GM12878 (cell line): Measurements from ENCODE around the gene ZWINT. TPM values are rescaled to one million over a fixed set of nuclear protein-coding genes. Genes with fewer than 3 reads are reported as not detected.

Experiments
- ATAC-seq: fragments of 200-7000 bp; cut with Tn5 transposase; 3 replicates; pipeline ENCODE4 v1.9.1; 2020; ENCODE audit warnings: mild to moderate bottlenecking, moderate library complexity
- BruUV-seq: library from RNA; stranded (reverse); fragments of 400-500 nt; replicated peaks from 2 replicates; lab custom pipeline; 2021; lab: Mats Ljungman, UMichigan
- CTCF ChIA-PET: fragments of 300-600 bp; sonication (Branson Sonifier 250); formaldehyde crosslinking; extraction: SDS; loops from one replicate; lab custom pipeline; 2021; ENCODE audit warnings: inconsistent platforms; lab: Yijun Ruan, JAX
- POLR2A ChIA-PET: fragments of 350-600 bp; formaldehyde crosslinking; extraction: SDS; loops from one replicate; lab custom pipeline; 2021; ENCODE audit warnings: inconsistent platforms; lab: Charles Lee
- RAD21 ChIA-PET: fragments of 300-600 bp; sonication (Branson Sonifier 250); formaldehyde crosslinking; loops from one replicate; lab custom pipeline; 2023; ENCODE audit warnings: antibody characterized with exemption; ENCODE audit not compliant: unreplicated experiment; lab: Charles Lee
- SMC1A ChIA-PET: fragments of 300-600 bp; sonication (Branson Sonifier 250); formaldehyde crosslinking; loops from one replicate; lab custom pipeline; 2023; ENCODE audit not compliant: unreplicated experiment, uncharacterized antibody; lab: Charles Lee
- DNase-seq: peaks from one replicate; pipeline ENCODE4 v3.0.0-alpha.2; 2011; ENCODE audit warnings: low read depth, low spot score
- FAIRE-seq: peaks from 3 replicates; lab custom pipeline; 2011; peaks lifted over from hg19 to GRCh38; lab: Jason Lieb, UNC
- H2AFZ ChIP-seq: 2 replicates; pipeline ENCODE4 v1.6.0; 2011; ENCODE audit warnings: low read depth, low read length, control low read depth; ENCODE audit not compliant: control insufficient read depth
- H3K27ac ChIP-seq: 2 replicates; pipeline ENCODE4 v1.5.1; 2011; ENCODE audit warnings: control low read depth; ENCODE audit not compliant: control insufficient read depth, insufficient read depth
- H3K27me3 ChIP-seq, 2 experiments: replicated peaks in 1 of 2; 2 replicates each; pipeline versions ENCODE4 v1.6.0 to v1.6.1; 2011; ENCODE audit warnings: low read length in 1 of 2; ENCODE audit not compliant: control insufficient read depth in 2 of 2, insufficient read depth in 2 of 2
- H3K36me3 ChIP-seq, 2 experiments: 2 replicates each; pipeline ENCODE4 v1.5.1; 2011; ENCODE audit warnings: low read length in 1 of 2; ENCODE audit not compliant: control insufficient read depth in 2 of 2, insufficient read depth in 2 of 2
- H3K4me1 ChIP-seq: 2 replicates; pipeline ENCODE4 v1.6.1; 2011; ENCODE audit warnings: mild to moderate bottlenecking, low read length, moderate library complexity, mixed read lengths; ENCODE audit not compliant: control insufficient read depth, insufficient read depth
- H3K4me2 ChIP-seq: 2 replicates; pipeline ENCODE4 v1.6.0; 2011; ENCODE audit warnings: control low read depth; ENCODE audit not compliant: control insufficient read depth, insufficient read depth
- H3K4me3 ChIP-seq: fragments of 200-600 bp; sonication (generic); 2 replicates; pipeline ENCODE4 v1.5.1; 2016
- H3K79me2 ChIP-seq: 2 replicates; pipeline ENCODE4 v1.6.0; 2011; ENCODE audit warnings: low read length; ENCODE audit not compliant: control insufficient read depth, insufficient read depth
- H3K9ac ChIP-seq: 2 replicates; pipeline ENCODE4 v1.8.0; 2011; ENCODE audit warnings: low read length, control low read depth, mixed read lengths; ENCODE audit not compliant: control insufficient read depth, insufficient read depth
- H3K9me3 ChIP-seq: replicated peaks from 3 replicates; pipeline ENCODE4 v1.5.1; 2011; ENCODE audit warnings: mild to moderate bottlenecking, low read length; ENCODE audit not compliant: control insufficient read depth, insufficient read depth
- H4K20me1 ChIP-seq: 2 replicates; pipeline ENCODE4 v1.6.0; 2011; ENCODE audit not compliant: control insufficient read depth, insufficient read depth
- CHD2 ChIP-seq: IDR thresholded peaks from 2 replicates; pipeline ENCODE4 v1.6.1; 2011; ENCODE audit warnings: low read depth, low read length, improper control_type of control experiment, borderline replicate concordance
- EZH2 ChIP-seq: IDR thresholded peaks from 2 replicates; pipeline ENCODE4 v1.6.1; 2012; ENCODE audit warnings: low read depth, mild to moderate bottlenecking, control low read depth, inconsistent platforms, low read length, borderline replicate concordance; ENCODE audit not compliant: control insufficient read depth
- GABPA ChIP-seq: IDR thresholded peaks from 2 replicates; pipeline ENCODE4 v1.6.1; 2014; ENCODE audit warnings: antibody characterized with exemption, low read depth, mild to moderate bottlenecking, inconsistent platforms
- HDGF ChIP-seq: fragments of 450-650 bp; IDR thresholded peaks from 2 replicates; pipeline ENCODE4 v1.6.1; 2016; ENCODE audit warnings: antibody characterized with exemption
- IKZF1 ChIP-seq: fragments of 450-650 bp; conservative IDR thresholded peaks from 2 replicates; pipeline ENCODE4 v1.6.1; 2017; ENCODE audit warnings: antibody characterized with exemption, mild to moderate bottlenecking
- NR2C1 ChIP-seq: fragments of 450-650 bp; IDR thresholded peaks from 2 replicates; pipeline ENCODE4 v1.6.1; 2017; ENCODE audit warnings: antibody characterized with exemption, mild to moderate bottlenecking, moderate library complexity
- NR2C2 ChIP-seq: IDR thresholded peaks from 2 replicates; pipeline ENCODE4 v1.6.1; 2011; ENCODE audit warnings: borderline replicate concordance, low read depth; ENCODE audit not compliant: control insufficient read depth, insufficient read length
- RUNX3 ChIP-seq: IDR thresholded peaks from 2 replicates; pipeline ENCODE4 v1.6.1; 2012; ENCODE audit warnings: low read length, inconsistent platforms
- TCF7 ChIP-seq: IDR thresholded peaks from 2 replicates; pipeline ENCODE4 v1.6.1; 2014; ENCODE audit warnings: antibody characterized with exemption, borderline replicate concordance
- ZNF207 ChIP-seq: fragments of 450-650 bp; IDR thresholded peaks from 2 replicates; pipeline ENCODE4 v1.6.1; 2014; ENCODE audit warnings: antibody characterized with exemption, mild to moderate bottlenecking, borderline replicate concordance
- WGBS: methylation state at CpG from one replicate; pipeline ENCODE4 v1.1.6; 2016; ENCODE audit warnings: low lambda C conversion rate; ENCODE audit not compliant: insufficient replicate concordance, insufficient coverage; ENCODE audit errors: missing lambda C conversion rate; 5-methylcytosine and 5-hydroxymethylcytosine counted together
- in situ Hi-C: fragments of 300-500 bp; cut with MboI; formaldehyde crosslinking; loops from 9 replicates; pipeline ENCODE4 v1.14.3; 2018; ENCODE audit warnings: mixed read lengths
- intact Hi-C: fragments of 100-400 bp; cut with micrococcal nuclease; formaldehyde crosslinking; loops from one replicate; pipeline ENCODE4 v1.14.2; 2022; ENCODE audit not compliant: unreplicated experiment
- polyA plus RNA-seq, 11 experiments: library from polyadenylated mRNA; depleted of rRNA in 4 of 11; unstranded in 6 of 11; stranded (reverse) in 5 of 11; fragments of >200 nt; fragmentation: Nextera tagmentation in 4 of 11; fragmentation: Illumina TruSeq in 1 of 11; extraction: Ambion mirVana in 4 of 11; extraction: Trizol in 1 of 11; gene quantifications; 1 replicate in 1 of 11; 2 replicates in 10 of 11; pipeline versions ENCODE4 v1.2.1 to v1.2.3, GENCODE V29; 2011 to 2016; ENCODE audit warnings: inconsistent platforms in 2 of 11, missing spikeins in 2 of 11, low read depth in 1 of 11
- total RNA-seq, 4 experiments: library from RNA; depleted of rRNA in 3 of 4; stranded (reverse); fragments of >200 nt in 3 of 4; fragmentation: Illumina TruSeq in 1 of 4; extraction: Trizol in 1 of 4; gene quantifications; 2 replicates each; pipeline versions ENCODE4 v1.2.1 to v1.2.3, GENCODE V29; 2013 to 2021
- TF ChIP-seq, protein P1 (sequence below): IDR thresholded peaks from 2 replicates; pipeline ENCODE4 v1.6.1; 2012; ENCODE audit warnings: improper control_type of control experiment, low read depth, low read length; ENCODE audit not compliant: insufficient replicate concordance
- TF ChIP-seq, protein P2 (sequence below): fragments of 450-650 bp; IDR thresholded peaks from 2 replicates; pipeline ENCODE4 v1.6.1; 2017; ENCODE audit warnings: antibody characterized with exemption, mild to moderate bottlenecking, moderate library complexity

Gene ZWINT
- total and polyA plus RNA-seq, 10 of the 15 experiments (the other 5 are each of a cell fraction or from before 2014, with no cell fraction given), result 98.7 to 324 (median 138) TPM

DNA sequence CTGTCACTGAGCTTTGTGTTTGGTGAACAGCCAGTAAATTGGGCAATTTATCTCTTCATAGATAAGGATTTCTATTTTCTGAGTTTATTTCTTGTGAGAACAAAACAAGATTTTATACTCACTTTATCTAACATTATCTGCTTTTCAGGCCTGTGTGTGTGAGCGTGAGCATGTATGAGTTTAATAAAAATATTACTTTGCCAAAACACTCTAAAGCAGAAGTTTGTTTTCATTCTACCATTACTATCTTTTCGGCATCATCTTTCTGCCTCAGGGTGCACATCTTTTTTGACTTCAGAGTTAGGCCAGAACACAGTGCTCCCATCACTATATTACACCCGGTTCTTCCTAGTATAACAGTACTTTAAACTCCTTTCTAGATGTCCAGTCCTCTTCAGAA, 13.0 kb downstream of the ZWINT start:
- RAD21 ChIA-PET, result interaction anchor here (0.7 kb wide), 1 partner anchor 434 kb away, joined by 3 read pairs; no protein-coding TSS in a partner anchor
- POLR2A ChIA-PET, result no interaction called here
- Histone ChIP-seq H3K79me2 (no peaks in the 10 kb centered on the region), H3K4me1 (no peaks in the 10 kb centered on the region), H3K27me3 (no peaks in the 10 kb centered on the region), H3K27ac (no peak overlapping the region), H2AFZ (no peak overlapping the region), H3K9ac (no peak overlapping the region), H3K4me2 (no peak overlapping the region), H3K9me3 (no peaks in the 10 kb centered on the region), H3K4me3 (no peak overlapping the region), H3K36me3 (no peaks in the 10 kb centered on the region), H4K20me1 (no peaks in the 10 kb centered on the region)
- FAIRE-seq, result no peak
- WGBS, result 83% methylated on average over 3 of the region's 3 CpGs
- in situ Hi-C loops (no loop called here), intact Hi-C loops (no loop called here)
- no peak for DNase-seq
- BruUV-seq, result no TSS peak
- ATAC-seq, result no peak
- CTCF ChIA-PET, result interaction anchor here (0.6 to 1.2 kb wide), 2 partner anchors 46 to 457 kb away, joined by 3 to 5 read pairs; no protein-coding TSS in a partner anchor
- TF ChIP-seq NR2C1 (no peak), RUNX3 (no peak), GABPA (no peak), TCF7 (no peak), ZNF207 (no peak), HDGF (no peak), IKZF1 (no peak), CHD2 (no peak), NR2C2 (no peak), EZH2 (no peak)
- TF ChIP-seq, protein P1, sequence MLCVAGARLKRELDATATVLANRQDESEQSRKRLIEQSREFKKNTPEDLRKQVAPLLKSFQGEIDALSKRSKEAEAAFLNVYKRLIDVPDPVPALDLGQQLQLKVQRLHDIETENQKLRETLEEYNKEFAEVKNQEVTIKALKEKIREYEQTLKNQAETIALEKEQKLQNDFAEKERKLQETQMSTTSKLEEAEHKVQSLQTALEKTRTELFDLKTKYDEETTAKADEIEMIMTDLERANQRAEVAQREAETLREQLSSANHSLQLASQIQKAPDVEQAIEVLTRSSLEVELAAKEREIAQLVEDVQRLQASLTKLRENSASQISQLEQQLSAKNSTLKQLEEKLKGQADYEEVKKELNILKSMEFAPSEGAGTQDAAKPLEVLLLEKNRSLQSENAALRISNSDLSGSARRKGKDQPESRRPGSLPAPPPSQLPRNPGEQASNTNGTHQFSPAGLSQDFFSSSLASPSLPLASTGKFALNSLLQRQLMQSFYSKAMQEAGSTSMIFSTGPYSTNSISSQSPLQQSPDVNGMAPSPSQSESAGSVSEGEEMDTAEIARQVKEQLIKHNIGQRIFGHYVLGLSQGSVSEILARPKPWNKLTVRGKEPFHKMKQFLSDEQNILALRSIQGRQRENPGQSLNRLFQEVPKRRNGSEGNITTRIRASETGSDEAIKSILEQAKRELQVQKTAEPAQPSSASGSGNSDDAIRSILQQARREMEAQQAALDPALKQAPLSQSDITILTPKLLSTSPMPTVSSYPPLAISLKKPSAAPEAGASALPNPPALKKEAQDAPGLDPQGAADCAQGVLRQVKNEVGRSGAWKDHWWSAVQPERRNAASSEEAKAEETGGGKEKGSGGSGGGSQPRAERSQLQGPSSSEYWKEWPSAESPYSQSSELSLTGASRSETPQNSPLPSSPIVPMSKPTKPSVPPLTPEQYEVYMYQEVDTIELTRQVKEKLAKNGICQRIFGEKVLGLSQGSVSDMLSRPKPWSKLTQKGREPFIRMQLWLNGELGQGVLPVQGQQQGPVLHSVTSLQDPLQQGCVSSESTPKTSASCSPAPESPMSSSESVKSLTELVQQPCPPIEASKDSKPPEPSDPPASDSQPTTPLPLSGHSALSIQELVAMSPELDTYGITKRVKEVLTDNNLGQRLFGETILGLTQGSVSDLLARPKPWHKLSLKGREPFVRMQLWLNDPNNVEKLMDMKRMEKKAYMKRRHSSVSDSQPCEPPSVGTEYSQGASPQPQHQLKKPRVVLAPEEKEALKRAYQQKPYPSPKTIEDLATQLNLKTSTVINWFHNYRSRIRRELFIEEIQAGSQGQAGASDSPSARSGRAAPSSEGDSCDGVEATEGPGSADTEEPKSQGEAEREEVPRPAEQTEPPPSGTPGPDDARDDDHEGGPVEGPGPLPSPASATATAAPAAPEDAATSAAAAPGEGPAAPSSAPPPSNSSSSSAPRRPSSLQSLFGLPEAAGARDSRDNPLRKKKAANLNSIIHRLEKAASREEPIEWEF, result no peak
- TF ChIP-seq, protein P2, sequence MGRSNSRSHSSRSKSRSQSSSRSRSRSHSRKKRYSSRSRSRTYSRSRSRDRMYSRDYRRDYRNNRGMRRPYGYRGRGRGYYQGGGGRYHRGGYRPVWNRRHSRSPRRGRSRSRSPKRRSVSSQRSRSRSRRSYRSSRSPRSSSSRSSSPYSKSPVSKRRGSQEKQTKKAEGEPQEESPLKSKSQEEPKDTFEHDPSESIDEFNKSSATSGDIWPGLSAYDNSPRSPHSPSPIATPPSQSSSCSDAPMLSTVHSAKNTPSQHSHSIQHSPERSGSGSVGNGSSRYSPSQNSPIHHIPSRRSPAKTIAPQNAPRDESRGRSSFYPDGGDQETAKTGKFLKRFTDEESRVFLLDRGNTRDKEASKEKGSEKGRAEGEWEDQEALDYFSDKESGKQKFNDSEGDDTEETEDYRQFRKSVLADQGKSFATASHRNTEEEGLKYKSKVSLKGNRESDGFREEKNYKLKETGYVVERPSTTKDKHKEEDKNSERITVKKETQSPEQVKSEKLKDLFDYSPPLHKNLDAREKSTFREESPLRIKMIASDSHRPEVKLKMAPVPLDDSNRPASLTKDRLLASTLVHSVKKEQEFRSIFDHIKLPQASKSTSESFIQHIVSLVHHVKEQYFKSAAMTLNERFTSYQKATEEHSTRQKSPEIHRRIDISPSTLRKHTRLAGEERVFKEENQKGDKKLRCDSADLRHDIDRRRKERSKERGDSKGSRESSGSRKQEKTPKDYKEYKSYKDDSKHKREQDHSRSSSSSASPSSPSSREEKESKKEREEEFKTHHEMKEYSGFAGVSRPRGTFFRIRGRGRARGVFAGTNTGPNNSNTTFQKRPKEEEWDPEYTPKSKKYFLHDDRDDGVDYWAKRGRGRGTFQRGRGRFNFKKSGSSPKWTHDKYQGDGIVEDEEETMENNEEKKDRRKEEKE, result no peak
- SMC1A ChIA-PET, result interaction anchor here (2.1 kb wide), 1 partner anchor 11 kb away, joined by 8 read pairs; no protein-coding TSS in a partner anchor
